Measurements from ENCODE around the gene CBFA2T2. TPM values are rescaled to one million over a fixed set of nuclear protein-coding genes. Genes with fewer than 3 reads are reported as not detected.

The CBFA2T2 gene
- total RNA-seq, 1 donor = 5.6 TPM

DNA sequence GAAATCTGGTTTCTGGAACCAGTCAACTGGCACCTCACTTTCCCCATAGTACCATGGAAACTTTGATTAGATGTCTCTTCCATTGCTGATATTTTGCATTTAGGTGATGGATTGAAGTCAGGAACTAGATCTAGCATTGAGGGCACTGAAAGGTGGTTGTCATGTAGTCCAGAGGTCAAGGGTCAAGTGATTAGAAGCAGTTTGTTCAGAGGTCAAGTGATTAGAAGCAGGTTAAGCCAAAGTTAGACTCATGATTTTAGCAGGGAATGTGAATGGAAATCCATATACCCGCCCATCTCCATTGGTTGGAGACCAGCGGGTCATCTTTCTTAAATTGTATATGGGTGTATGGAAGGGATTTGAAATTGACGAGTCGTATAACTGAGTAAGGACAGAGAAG lies 51.2 kb downstream of the CBFA2T2 start:
- no peak for DNase-seq (ENCODE audit: low read depth)
- no peak for TF ChIP-seq CTCF (IDR thresholded peaks at IDR 0.05; ENCODE audit: insufficient read depth, low read depth, low read length)
- H3K4me3 ChIP-seq (ENCODE audit: low read depth, low read length) = no peak overlapping the region

DNA sequence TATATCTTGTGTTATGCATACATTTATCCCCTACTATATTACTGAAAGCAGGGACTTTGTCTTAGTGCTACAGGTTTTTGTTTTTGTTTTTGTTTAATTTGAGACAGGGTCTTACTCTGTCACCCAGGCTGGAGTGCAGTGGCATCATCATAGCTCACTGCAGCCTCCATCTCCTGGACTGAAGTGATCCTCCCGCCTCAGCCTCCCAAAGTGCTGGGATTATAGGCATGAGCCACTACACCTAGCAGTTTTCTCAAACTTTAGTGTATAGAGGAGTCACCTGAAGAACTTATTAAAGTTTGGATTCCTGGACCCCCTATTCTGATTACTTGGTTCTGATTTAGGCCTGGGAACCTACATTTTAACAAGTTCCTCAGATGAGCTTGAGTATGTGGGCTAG lies 51.9 kb downstream of the CBFA2T2 start:
- DNase-seq (ENCODE audit: low read depth) = no peak
- no peak for TF ChIP-seq CTCF (IDR thresholded peaks at IDR 0.05; ENCODE audit: insufficient read depth, low read depth, low read length)
- no peak overlapping the region for H3K4me3 ChIP-seq (ENCODE audit: low read depth, low read length)

GRCh38 chr20:33545763-33546162 lies 55.9 kb downstream of the CBFA2T2 start:
- no peak for DNase-seq (ENCODE audit: low read depth)
- TF ChIP-seq CTCF (IDR thresholded peaks at IDR 0.05; ENCODE audit: insufficient read depth, low read depth, low read length) = no peak
- H3K4me3 ChIP-seq (ENCODE audit: low read depth, low read length) = no peak overlapping the region

GRCh38 chr20:33549229-33549999 lies 59.5 kb downstream of the CBFA2T2 start:
- no peak overlapping the region for H3K4me3 ChIP-seq (ENCODE audit: low read depth, low read length)
- DNase-seq (ENCODE audit: low read depth) = no peak
- no peak for TF ChIP-seq CTCF (IDR thresholded peaks at IDR 0.05; ENCODE audit: insufficient read depth, low read depth, low read length)

GRCh38 chr20:33551778-33552177 lies 61.9 kb downstream of the CBFA2T2 start:
- peak; percentile 34 for DNase-seq (ENCODE audit: low read depth)
- no peak overlapping the region for H3K4me3 ChIP-seq (ENCODE audit: low read depth, low read length)
- TF ChIP-seq CTCF (IDR thresholded peaks at IDR 0.05; ENCODE audit: insufficient read depth, low read depth, low read length) = no peak

DNA sequence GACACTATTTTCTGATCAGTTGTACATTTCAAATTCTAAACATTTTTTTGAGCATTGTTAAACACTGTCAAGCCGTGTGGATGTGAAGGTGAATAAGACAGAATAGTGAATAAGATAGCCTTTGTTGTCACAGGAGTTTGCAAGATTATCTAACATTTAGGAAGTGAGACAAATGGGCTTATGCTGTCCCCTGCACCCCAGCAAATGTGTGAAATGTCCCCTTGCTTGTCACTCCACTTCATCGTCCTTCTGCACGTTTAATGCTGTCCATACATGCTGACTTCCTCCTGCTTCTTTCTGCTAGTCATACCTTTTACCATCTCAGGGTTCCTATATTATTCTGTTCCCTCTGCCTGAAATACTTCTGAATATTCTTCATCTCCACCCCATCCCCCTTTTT lies 62.6 kb downstream of the CBFA2T2 start:
- no peak for TF ChIP-seq CTCF (IDR thresholded peaks at IDR 0.05; ENCODE audit: insufficient read depth, low read depth, low read length)
- no peak for DNase-seq (ENCODE audit: low read depth)
- H3K4me3 ChIP-seq (ENCODE audit: low read depth, low read length) = no peak overlapping the region

DNA sequence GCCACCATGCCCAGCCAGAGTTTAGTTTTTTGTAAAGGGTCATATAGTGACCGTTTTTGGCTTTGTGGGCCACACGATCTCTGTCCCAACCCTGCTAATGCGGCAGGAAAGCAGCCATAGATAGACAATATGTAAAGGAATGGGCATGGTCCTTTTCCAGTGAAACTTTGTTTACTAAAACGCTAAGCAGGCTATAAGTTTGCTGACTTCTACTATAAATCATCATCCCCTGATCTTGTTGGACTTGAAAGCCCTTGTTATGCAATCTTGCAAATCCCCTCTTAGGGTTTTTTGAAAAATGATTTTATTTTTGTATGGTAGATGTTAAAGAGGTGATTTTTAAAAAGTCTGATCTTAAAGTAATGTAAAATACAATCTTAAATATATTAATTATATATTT lies 63.6 kb downstream of the CBFA2T2 start:
- TF ChIP-seq CTCF (IDR thresholded peaks at IDR 0.05; ENCODE audit: insufficient read depth, low read depth, low read length) = no peak
- no peak overlapping the region for H3K4me3 ChIP-seq (ENCODE audit: low read depth, low read length)
- peak; percentile 68 for DNase-seq (ENCODE audit: low read depth)

All from fibroblast of villous mesenchyme (primary cell).